HG02884 (cell line): ENCODE data around the gene CNOT8.
"Not testable (repeated sequence)": the region's sequence is repeated elsewhere in the genome, so short reads cannot be mapped to it uniquely, and the experiment has no call there.

Source experiments
- ATAC-seq: cut with Tn5 transposase; IDR thresholded peaks from one replicate; pipeline ENCODE4 v1.9.1; 2021; ENCODE audit warnings: mild to moderate bottlenecking, moderate library complexity; ENCODE audit not compliant: unreplicated experiment

Gene CNOT8

GRCh38 chr5:154858297-154858971 lies at the start of gene CNOT8:
CNOT8 (plus strand) TSS chr5:154858627; CDS start chr5:154863279, 4,652 bp downstream.
- peak; percentile 73 for ATAC-seq

- ATAC-seq, result no peak
Measured at GRCh38 chr5:154811239-154811638, 47.2 kb upstream of the CNOT8 start.

GRCh38 chr5:154811653-154812465 lies 46.6 kb upstream of the CNOT8 start:
- peak; percentile 56 for ATAC-seq

GRCh38 chr5:154813158-154813557 lies 45.3 kb upstream of the CNOT8 start:
- no peak for ATAC-seq

GRCh38 chr5:154813736-154814135 lies 44.7 kb upstream of the CNOT8 start:
- ATAC-seq, result no peak

- ATAC-seq, result no peak
Measured at GRCh38 chr5:154815025-154815424, 43.4 kb upstream of the CNOT8 start.

- no peak for ATAC-seq
Measured at GRCh38 chr5:154815684-154816247, 42.7 kb upstream of the CNOT8 start.

GRCh38 chr5:154816891-154817492 lies 41.4 kb upstream of the CNOT8 start:
- ATAC-seq, result no peak

GRCh38 chr5:154817815-154818214 lies 40.6 kb upstream of the CNOT8 start:
- ATAC-seq, result no peak

- ATAC-seq, result no peak
Measured at GRCh38 chr5:154818471-154819116, 39.8 kb upstream of the CNOT8 start.

- ATAC-seq, result no peak
Measured at GRCh38 chr5:154819546-154819945, 38.9 kb upstream of the CNOT8 start.

- no peak for ATAC-seq
Measured at GRCh38 chr5:154820383-154820782, 38.0 kb upstream of the CNOT8 start.

- ATAC-seq, result not testable (repeated sequence)
Measured at GRCh38 chr5:154822896-154823295, 35.5 kb upstream of the CNOT8 start.

GRCh38 chr5:154823605-154824004 lies 34.8 kb upstream of the CNOT8 start:
- ATAC-seq, result no peak

GRCh38 chr5:154824070-154824469 lies 34.4 kb upstream of the CNOT8 start:
- no peak for ATAC-seq

GRCh38 chr5:154829181-154829588 lies 29.2 kb upstream of the CNOT8 start:
- ATAC-seq, result no peak

GRCh38 chr5:154829589-154830218 lies 28.7 kb upstream of the CNOT8 start:
- ATAC-seq, result no peak

GRCh38 chr5:154830219-154830595 lies 28.2 kb upstream of the CNOT8 start:
- ATAC-seq, result no peak

GRCh38 chr5:154830596-154830995 lies 27.8 kb upstream of the CNOT8 start:
- no peak for ATAC-seq

- no peak for ATAC-seq
Measured at GRCh38 chr5:154831451-154831850, 27.0 kb upstream of the CNOT8 start.

GRCh38 chr5:154832804-154833203 lies 25.6 kb upstream of the CNOT8 start:
- not testable (repeated sequence) for ATAC-seq
